SW 1271 (cell line): ENCODE measurements around the gene CFHR3.
A peak's percentile ranks its signal among the peaks of the same experiment; 100 is the strongest.
"Not testable (repeated sequence)": the region's sequence is repeated elsewhere in the genome, so short reads cannot be mapped to it uniquely, and the experiment has no call there.

Experiments used
- DNase-seq, 2 experiments: peaks; one replicate each; lab custom pipeline; 2025; lab: John Stamatoyannopoulos, UW

The CFHR3 gene

GRCh38 chr1:196774603-196775002, at the start of gene CFHR3:
TSS of gene CFHR3 (plus strand) at chr1:196774840. CDS start at chr1:196774887, 47 bp downstream.
- DNase-seq, result no peak

- DNase-seq, result no peak
Measured at GRCh38 chr1:196732526-196732925, 42.1 kb upstream of the CFHR3 start.

GRCh38 chr1:196733091-196733970, 41.3 kb upstream of the CFHR3 start:
- DNase-seq, result no peak

- DNase-seq, result no peak
Measured at GRCh38 chr1:196734006-196734405, 40.6 kb upstream of the CFHR3 start.

GRCh38 chr1:196734460-196734859, 40.2 kb upstream of the CFHR3 start:
- DNase-seq, result no peak

- DNase-seq, result no peak
Measured at GRCh38 chr1:196738730-196739129, 35.9 kb upstream of the CFHR3 start.

- peak in 1 of 2 experiments; percentile 27 for DNase-seq
Measured at GRCh38 chr1:196743244-196743643, 31.4 kb upstream of the CFHR3 start.

GRCh38 chr1:196765019-196765740, 9.5 kb upstream of the CFHR3 start:
- DNase-seq, result not testable (repeated sequence)

- DNase-seq, result not testable (repeated sequence)
Measured at GRCh38 chr1:196769823-196770222, 4.8 kb upstream of the CFHR3 start.

- DNase-seq, result no peak
Measured at GRCh38 chr1:196773713-196774112, 927 bp upstream of the CFHR3 start.

- DNase-seq, result no peak
Measured at GRCh38 chr1:196774175-196774574, 465 bp upstream of the CFHR3 start.

- no peak for DNase-seq
Measured at GRCh38 chr1:196777603-196778002, 3.0 kb downstream of the CFHR3 start.

GRCh38 chr1:196779093-196779492, 4.5 kb downstream of the CFHR3 start:
- no peak for DNase-seq

- DNase-seq, result not testable (repeated sequence)
Measured at GRCh38 chr1:196791252-196791651, 16.6 kb downstream of the CFHR3 start.

- not testable (repeated sequence) for DNase-seq
Measured at GRCh38 chr1:196794103-196794502, 19.5 kb downstream of the CFHR3 start.

GRCh38 chr1:196797891-196798290, 23.3 kb downstream of the CFHR3 start:
- DNase-seq, result no peak

GRCh38 chr1:196801920-196802319, 27.3 kb downstream of the CFHR3 start:
- DNase-seq, result not testable (repeated sequence)

GRCh38 chr1:196808529-196809235, 34.0 kb downstream of the CFHR3 start:
- no peak for DNase-seq

- not testable (repeated sequence) for DNase-seq
Measured at GRCh38 chr1:196817442-196817841, 42.8 kb downstream of the CFHR3 start.

- DNase-seq, result not testable (repeated sequence)
Measured at GRCh38 chr1:196819531-196819930, 44.9 kb downstream of the CFHR3 start, which contains the start of gene CFHR1. TSS of gene CFHR1 (plus strand) at chr1:196819731. CDS start at chr1:196819845, 114 bp downstream.

- DNase-seq, result not testable (repeated sequence)
Measured at GRCh38 chr1:196827860-196828259, 53.2 kb downstream of the CFHR3 start.
